ENCODE data around the gene TANC1. TPM values are rescaled to one million over a fixed set of nuclear protein-coding genes. Genes with fewer than 3 reads are reported as not detected.

The TANC1 gene
- total and polyA plus RNA-seq, 2 of the 4 experiments (the other 2 are of a cell fraction) = 10.2 to 12.9 TPM

DNA sequence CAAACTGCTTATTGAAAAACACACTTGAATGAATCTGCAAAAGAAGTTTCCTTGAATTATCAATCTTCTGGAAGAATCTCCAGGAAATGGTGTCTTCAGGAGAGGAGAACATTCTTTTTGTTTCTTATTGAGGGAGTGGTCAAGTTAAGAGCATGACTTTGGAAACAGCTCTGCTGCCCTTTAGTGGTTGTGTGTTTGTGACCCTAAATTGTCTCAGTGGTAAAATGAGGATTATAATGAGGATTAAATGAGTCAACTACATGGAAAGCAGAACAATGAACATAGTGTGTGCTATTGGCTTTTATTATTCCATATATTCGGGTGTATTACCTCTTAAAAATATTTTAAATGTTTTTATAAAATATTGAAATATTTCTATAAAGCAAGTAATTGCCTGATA is 44.8 kb upstream of the TANC1 start:
- Histone ChIP-seq H2AK5ac (ENCODE audit: low read depth, low read length) (no peak overlapping the region), H3K79me1 (ENCODE audit: low read depth in 1 of 2, low read length in 2 of 2) (no peaks in the 10 kb centered on the region), H3K27me3 (ENCODE audit: control insufficient read depth, insufficient read depth, low read length) (no peaks in the 10 kb centered on the region), H3K4me1 (ENCODE audit: control insufficient read depth, insufficient read depth, low read length) (peaks cover 9% of the 10 kb centered on the region), H2AFZ (replicated peaks; ENCODE audit: low read length, poor library complexity) (no peak overlapping the region), H3K4me2 (ENCODE audit: low read depth, low read length) (no peak overlapping the region), H3K36me3 (ENCODE audit: control insufficient read depth, insufficient read depth, low read length) (no peaks in the 10 kb centered on the region), H3K18ac (ENCODE audit: low read depth, low read length) (no peak overlapping the region; the same call in 1 of the 2 replicates), H3K14ac (replicated peaks; ENCODE audit: low read depth, low read length) (no peak overlapping the region; the same call in 1 of the 2 replicates), H2BK15ac (ENCODE audit: low read depth, low read length) (0 out of 3 replicates have a peak overlapping the region, but pooled peaks have one; percentile 49), H3K9ac (ENCODE audit: low read depth, low read length) (no peak overlapping the region), H3K56ac (ENCODE audit: extremely low read depth, insufficient read depth, low read length) (no peak overlapping the region), H2AK9ac (replicated peaks; ENCODE audit: low read depth, low read length, poor library complexity) (no peak overlapping the region), H4K20me1 (ENCODE audit: insufficient read depth, low read length) (no peaks in the 10 kb centered on the region), H4K5ac (ENCODE audit: low read depth, low read length) (no peak overlapping the region), H2BK5ac (ENCODE audit: low read depth, low read length, poor library complexity, severe bottlenecking) (no peak overlapping the region), H4K91ac (ENCODE audit: insufficient read depth, low read depth, low read length) (no peak overlapping the region), H4K8ac (ENCODE audit: low read depth in 2 of 2, low read length in 2 of 2) (no peak overlapping the region), H3K9me3 (ENCODE audit: control insufficient read depth, insufficient read depth, low read length) (no peaks in the 10 kb centered on the region), H3K4ac (ENCODE audit: low read depth, low read length) (no peak overlapping the region; the same call in 1 of the 2 replicates), H3K23ac (ENCODE audit: low read depth, low read length) (no peak overlapping the region), H3K9me1 (ENCODE audit: insufficient read depth, low read length) (peaks cover 1% of the 10 kb centered on the region; the same call in 1 of the 2 replicates), H3K27ac (ENCODE audit: insufficient read depth, low read length) (no peak overlapping the region), H2BK120ac (ENCODE audit: low read depth, low read length) (peak overlapping the region; percentile 44), H2BK20ac (ENCODE audit: low read depth, low read length) (peak overlapping the region; percentile 48; the same call in 1 of the 2 replicates), H3K4me3 (ENCODE audit: insufficient read depth, low read depth, low read length) (no peak overlapping the region)
- no CpG with 5 or more reads among the region's 1 CpG for WGBS, 2 experiments (ENCODE audit: extremely low coverage in 2 of 2, insufficient read length in 1 of 2)
- CTCF ChIA-PET = no interaction called here
- no TSS peak for BruUV-seq (replicated peaks)
- no peak for ATAC-seq (ENCODE audit: low read depth)
- intact Hi-C loops (cut with micrococcal nuclease) (no loop called here), dilution Hi-C loops (cut with HindIII; ENCODE audit: low sequenced_read_pairs, unreplicated experiment) (loop anchor here (25.0 kb wide), 1 partner anchor 189 kb away; no protein-coding TSS in a partner anchor), in situ Hi-C loops (cut with MboI; ENCODE audit: low sequenced_read_pairs) (no loop called here)
- POLR2A ChIA-PET (ENCODE audit: unreplicated experiment) = no interaction called here
- no peak for DNase-seq
- TF ChIP-seq POLR2A (IDR thresholded peaks at IDR 0.05; ENCODE audit: low read depth, low read length) (no peak), USF2 (IDR thresholded peaks at IDR 0.05; ENCODE audit: low read depth, low read length) (no peak), SMC3 (IDR thresholded peaks at IDR 0.05; ENCODE audit: low read depth, low read length) (no peak), BHLHE40 (IDR thresholded peaks at IDR 0.05; ENCODE audit: low read depth, low read length) (no peak), MAZ (IDR thresholded peaks at IDR 0.05; ENCODE audit: borderline replicate concordance, low read depth, low read length) (no peak), FOS (IDR thresholded peaks at IDR 0.05; ENCODE audit: low read depth, low read length) (no peak), RCOR1 (IDR thresholded peaks at IDR 0.05; ENCODE audit: insufficient replicate concordance, low read length) (no peak), MAFK (IDR thresholded peaks at IDR 0.05; ENCODE audit: low read depth, low read length) (no peak), CEBPB (IDR thresholded peaks at IDR 0.05; ENCODE audit: low read depth, low read length) (no peak), CHD1 (IDR thresholded peaks at IDR 0.05; ENCODE audit: low read depth, low read length) (no peak), RAD21 (IDR thresholded peaks at IDR 0.05; ENCODE audit: low read length) (no peak), MXI1 (IDR thresholded peaks at IDR 0.05; ENCODE audit: borderline replicate concordance, low read depth, low read length) (no peak), NFE2L2 (IDR thresholded peaks at IDR 0.05; ENCODE audit: low read depth, low read length) (no peak), RFX5 (IDR thresholded peaks at IDR 0.05; ENCODE audit: low read depth, low read length) (no peak)
- TF ChIP-seq, protein P1, sequence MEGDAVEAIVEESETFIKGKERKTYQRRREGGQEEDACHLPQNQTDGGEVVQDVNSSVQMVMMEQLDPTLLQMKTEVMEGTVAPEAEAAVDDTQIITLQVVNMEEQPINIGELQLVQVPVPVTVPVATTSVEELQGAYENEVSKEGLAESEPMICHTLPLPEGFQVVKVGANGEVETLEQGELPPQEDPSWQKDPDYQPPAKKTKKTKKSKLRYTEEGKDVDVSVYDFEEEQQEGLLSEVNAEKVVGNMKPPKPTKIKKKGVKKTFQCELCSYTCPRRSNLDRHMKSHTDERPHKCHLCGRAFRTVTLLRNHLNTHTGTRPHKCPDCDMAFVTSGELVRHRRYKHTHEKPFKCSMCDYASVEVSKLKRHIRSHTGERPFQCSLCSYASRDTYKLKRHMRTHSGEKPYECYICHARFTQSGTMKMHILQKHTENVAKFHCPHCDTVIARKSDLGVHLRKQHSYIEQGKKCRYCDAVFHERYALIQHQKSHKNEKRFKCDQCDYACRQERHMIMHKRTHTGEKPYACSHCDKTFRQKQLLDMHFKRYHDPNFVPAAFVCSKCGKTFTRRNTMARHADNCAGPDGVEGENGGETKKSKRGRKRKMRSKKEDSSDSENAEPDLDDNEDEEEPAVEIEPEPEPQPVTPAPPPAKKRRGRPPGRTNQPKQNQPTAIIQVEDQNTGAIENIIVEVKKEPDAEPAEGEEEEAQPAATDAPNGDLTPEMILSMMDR (conservative IDR thresholded peaks at IDR 0.05; ENCODE audit: low read depth, low read length) = no peak
- TF ChIP-seq, protein P2, sequence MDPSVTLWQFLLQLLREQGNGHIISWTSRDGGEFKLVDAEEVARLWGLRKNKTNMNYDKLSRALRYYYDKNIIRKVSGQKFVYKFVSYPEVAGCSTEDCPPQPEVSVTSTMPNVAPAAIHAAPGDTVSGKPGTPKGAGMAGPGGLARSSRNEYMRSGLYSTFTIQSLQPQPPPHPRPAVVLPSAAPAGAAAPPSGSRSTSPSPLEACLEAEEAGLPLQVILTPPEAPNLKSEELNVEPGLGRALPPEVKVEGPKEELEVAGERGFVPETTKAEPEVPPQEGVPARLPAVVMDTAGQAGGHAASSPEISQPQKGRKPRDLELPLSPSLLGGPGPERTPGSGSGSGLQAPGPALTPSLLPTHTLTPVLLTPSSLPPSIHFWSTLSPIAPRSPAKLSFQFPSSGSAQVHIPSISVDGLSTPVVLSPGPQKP (IDR thresholded peaks at IDR 0.05; ENCODE audit: borderline replicate concordance, low read depth, low read length) = no peak

All from IMR-90 (cell line).